Colon (tissue), 2 donors: ENCODE results near the gene POR.

Experiments used
- FAIRE-seq: peaks from 2 replicates; lab custom pipeline; 2012; peaks lifted over from hg19 to GRCh38; lab: Jason Lieb, UNC
- donor health status: control.
- donor health status: control.

The POR gene

DNA sequence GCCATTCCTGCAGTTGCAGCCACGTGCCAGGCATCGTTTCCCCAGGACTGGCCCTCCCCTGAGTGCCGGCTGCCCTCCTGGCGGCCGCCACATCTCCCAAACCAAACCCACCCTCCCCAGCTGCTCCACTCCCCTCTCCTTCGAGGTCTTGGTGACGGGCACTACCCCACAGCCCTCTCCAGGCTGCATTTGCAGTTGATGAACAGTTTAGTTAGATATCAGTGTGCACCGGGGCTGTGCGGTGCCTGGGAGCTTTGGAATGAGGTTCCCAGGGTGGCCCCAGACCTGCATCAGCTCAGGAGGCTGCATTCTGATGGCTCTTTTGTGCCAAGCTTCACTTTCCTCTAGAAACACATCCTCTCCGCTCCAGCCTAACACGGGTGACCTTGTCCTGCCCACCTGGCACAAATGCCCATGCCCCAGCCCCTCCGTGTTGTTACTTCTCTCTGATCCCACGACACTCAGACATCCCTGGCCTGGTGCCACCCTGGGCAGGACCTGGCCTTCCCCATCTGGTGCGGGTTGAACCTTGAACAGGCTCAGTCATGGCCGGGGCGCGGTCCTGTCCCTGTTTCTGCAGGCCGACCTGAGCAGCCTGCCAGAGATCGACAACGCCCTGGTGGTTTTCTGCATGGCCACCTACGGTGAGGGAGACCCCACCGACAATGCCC, 64.9 kb downstream of the POR start:
- FAIRE-seq = no peak

DNA sequence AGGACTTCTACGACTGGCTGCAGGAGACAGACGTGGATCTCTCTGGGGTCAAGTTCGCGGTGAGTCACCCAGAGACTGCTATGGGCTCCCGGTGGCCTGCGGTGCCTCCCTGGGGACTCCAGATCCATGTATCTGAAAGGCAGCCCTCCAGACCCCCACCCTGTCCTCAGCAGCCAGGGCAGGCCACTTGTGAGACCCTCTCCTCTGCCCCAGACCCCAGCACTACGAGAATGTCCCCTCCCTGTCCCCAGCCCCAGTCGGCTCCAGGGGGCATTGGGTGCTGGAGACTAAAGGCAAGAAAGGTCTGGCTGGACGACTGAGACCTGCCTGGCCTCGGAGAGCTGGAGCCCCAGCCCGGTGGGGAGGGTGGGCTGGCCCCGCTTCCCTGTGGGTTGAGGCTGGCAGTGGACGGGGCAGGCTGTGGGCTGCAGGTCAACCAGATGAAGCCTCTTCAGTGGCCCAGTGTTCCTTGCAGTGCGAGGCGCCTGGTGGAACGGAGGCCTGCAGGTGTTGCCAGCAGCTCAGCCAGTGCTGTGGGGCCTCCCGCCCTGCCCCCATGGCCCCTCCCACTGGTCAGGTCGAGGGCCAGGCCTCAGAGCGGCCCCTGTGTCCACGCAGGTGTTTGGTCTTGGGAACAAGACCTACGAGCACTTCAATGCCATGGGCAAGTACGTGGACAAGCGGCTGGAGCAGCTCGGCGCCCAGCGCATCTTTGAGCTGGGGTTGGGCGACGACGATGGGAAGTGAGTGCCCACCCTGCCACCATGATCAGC, 65.7 kb downstream of the POR start:
- no peak for FAIRE-seq

GRCh38 chr7:75981203-75981452, 66.2 kb downstream of the POR start:
- FAIRE-seq = no peak

- FAIRE-seq = no peak
These were observed 66.7 kb downstream of the POR start for GRCh38 chr7:75981453-75982305.

DNA sequence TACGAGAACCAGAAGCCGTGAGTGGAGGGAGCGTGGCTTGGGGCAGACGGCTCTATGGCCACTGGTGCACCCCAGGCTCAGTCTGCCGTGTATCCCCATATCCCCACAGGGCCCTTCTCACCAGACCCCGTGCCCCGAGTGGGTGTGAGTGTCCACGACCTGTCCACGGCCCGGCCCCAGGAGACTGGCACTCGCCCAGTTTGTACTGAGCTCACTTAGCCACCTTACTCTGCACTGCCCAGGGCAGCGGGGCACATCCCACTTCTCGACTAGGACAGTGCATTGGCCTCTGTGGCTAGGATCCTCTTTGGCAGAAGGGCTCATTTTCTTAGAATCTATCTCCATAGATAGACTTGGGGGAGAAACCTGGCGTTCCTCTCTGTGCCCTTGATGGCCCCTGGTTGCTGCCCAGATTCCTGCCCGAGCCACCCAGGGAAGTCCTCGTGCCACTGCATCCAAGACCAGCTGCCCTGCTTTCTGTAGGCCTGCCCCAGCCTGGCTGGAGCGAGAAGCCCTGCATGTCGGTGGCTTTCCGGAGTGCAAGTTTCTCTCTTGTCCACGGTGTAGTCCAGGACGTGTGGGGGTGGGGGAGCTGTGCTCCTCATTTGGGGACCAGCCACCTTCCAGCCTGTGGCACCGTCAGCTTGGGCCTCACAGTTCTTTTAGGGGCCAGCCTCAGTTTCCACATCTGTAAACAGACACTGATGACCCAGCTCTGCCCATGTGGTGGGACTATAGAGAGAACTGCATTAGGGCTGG, 67.5 kb downstream of the POR start:
- FAIRE-seq = no peak

DNA sequence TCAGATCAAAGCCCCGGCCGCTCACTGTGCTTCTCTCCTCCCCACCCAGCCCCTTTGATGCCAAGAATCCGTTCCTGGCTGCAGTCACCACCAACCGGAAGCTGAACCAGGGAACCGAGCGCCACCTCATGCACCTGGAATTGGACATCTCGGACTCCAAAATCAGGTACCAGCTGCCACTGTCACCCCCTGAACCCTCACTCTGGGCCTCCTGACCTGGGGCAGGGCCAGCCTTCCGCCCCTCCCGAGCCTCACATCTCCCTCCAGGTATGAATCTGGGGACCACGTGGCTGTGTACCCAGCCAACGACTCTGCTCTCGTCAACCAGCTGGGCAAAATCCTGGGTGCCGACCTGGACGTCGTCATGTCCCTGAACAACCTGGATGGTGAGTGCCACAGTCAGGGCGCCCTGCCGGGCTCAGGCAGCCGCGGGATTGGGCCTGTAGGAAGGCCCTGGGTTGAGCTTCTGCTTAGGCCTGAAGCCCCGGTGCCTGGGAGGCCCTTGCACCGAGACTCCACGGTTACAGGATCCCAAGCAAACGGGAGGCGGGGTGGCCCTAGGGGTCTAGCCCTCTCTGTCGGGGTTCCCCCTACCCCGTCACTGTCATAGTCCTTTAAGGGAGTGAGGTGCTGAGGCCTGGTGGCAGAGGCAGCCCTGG, 68.6 kb downstream of the POR start:
- FAIRE-seq = no peak

DNA sequence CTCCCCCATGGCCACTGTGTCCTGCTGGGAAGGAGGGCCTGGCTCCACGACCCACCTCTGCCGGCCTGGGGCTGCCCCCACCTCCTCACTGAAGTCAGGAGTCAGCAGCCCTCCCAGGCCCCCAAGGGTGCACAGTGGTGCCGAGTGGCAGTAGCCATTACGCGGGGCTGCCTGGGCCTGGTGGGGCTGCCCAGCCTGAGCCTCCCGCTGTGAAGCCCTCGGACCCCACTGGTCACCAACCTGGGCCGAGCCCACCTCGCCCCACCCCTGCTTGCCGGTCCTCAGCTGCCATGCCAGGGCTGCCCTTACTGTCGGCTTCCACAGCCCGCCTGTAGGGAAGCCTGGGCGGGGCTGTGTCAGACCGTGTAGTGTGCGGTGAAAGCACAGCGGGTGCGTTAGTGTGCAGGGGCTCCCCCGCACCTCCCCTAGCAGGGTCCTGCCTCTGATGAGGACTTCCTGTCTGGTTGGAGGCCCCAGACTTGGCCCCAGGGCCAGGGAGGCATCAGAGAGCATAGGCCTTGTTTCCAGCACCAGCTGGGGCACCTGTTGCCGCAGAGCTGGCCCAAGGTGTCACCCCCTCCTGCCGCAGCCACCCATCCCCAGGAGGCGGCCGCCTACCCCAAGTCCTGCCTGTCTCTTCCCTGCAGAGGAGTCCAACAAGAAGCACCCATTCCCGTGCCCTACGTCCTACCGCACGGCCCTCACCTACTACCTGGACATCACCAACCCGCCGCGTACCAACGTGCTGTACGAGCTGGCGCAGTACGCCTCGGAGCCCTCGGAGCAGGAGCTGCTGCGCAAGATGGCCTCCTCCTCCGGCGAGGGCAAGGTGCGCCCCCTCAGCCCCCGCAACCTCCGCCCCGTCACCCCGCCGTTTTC, 69.4 kb downstream of the POR start:
- FAIRE-seq = no peak

GRCh38 chr7:75985009-75985517, 70.1 kb downstream of the POR start:
- no peak for FAIRE-seq

- no peak for FAIRE-seq
These were observed 70.7 kb downstream of the POR start for GRCh38 chr7:75985518-75986146.

GRCh38 chr7:75986147-75986781, 71.3 kb downstream of the POR start:
- no peak for FAIRE-seq

- no peak for FAIRE-seq
These were observed 72.3 kb downstream of the POR start for GRCh38 chr7:75987026-75987804.

DNA sequence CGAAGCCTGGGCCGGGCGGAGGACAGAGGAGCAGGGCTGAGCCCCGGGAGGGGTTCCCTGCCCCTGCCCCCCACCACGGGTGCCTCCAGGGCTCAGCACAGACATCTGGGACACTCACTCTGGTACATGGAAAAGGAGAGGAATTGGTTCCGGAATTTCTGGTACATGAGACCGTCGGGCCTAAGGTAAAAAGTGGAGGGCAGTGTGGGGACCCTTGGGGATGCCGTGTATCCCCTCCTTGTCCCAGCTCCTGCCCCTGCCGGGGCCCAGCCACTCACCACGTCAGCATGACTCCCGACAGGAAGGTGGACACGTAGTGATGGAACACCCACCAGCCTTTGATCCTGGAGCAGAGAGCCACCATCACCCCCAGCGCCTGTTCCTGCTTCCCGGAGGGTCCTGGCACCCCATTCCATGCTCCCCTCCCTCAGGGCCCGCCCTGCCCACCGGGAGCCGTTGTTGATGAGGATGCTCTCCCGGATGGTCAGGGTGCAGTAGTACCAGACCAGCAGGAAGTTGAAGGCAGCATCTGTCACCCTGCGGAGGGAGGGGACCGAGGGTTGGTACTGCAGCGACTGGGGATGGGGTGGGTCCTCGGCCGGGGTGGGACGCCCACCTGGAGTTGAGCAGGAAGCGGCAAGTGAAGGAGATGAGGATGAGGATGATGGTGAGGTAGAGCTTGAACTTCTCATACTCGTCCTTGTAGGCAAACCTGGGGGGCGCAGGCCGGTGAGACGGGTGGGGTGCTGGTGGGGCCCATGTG, 73.0 kb downstream of the POR start:
- no peak for FAIRE-seq

- FAIRE-seq = no peak
These were observed 73.9 kb downstream of the POR start for GRCh38 chr7:75988568-75989499.

DNA sequence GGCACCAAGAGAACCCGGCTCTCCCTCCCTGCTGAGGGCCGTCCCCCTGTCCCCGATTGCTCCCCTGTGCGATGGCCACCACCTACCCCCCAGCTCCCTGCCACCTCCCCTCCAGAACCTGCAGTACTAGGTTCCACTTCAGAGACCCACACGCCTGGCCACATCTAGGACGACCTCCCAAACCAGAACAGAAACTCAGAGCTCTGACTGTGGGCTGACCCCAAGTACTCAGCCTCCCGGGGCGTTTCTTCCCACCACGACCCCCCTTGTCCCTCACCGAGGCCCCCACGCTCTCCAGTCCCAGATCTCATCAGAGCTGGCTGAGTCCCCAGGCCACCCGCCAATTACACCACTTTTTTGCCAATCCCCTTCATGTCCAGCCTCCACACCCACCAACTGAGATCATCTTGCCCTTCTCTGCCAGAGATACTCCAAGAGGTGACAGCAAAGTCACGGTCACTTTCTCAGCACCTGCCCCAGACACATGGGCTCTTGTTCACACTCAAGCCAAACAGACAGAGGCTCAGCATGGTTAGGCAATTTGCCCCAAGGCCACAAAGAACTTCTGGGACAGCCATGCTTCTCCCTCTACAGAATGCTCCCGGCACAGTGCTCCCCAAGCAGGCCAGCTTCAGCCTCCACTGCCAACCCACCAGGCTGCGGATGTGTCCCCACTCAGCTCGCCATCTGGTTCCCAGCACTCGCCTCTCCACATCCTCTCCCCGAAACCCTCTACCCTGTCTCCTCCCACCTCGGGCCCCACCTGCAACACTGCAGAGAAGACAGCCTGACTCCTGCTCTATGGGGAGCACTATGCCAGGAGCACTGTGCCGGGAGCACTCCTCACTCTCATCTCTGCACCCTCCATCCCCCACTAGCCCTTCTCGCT, 74.8 kb downstream of the POR start:
- no peak for FAIRE-seq

GRCh38 chr7:75991531-75992082, 76.7 kb downstream of the POR start:
- no peak for FAIRE-seq
